ENCODE data around the gene PON3. TPM values are rescaled to one million over a fixed set of nuclear protein-coding genes. Genes with fewer than 3 reads are reported as not detected.

Gene PON3
- total RNA-seq, 2 donors from 2014 or later: not detected

GRCh38 chr7:95318501-95319100 is 77.6 kb downstream of the PON3 start:
- Histone ChIP-seq H3K36me3 (no peaks in the 10 kb centered on the region), H3K4me1 (ENCODE audit: control insufficient read depth in 1 of 2, low read depth in 2 of 2) (no peaks in the 10 kb centered on the region), H3K27me3 (replicated peaks; ENCODE audit: insufficient read depth) (no peaks in the 10 kb centered on the region), H3K4me3 (no peak overlapping the region), H3K9me3 (no peaks in the 10 kb centered on the region), H3K27ac (no peak overlapping the region)
- DNase-seq (ENCODE audit: low spot score): no peak
- TF ChIP-seq CTCF (IDR thresholded peaks at IDR 0.05): no peak
- no peak for ATAC-seq (ENCODE audit: insufficient number of reproducible peaks, low FRiP score, low read depth)

- no peak for ATAC-seq (ENCODE audit: insufficient number of reproducible peaks, low FRiP score, low read depth)
- Histone ChIP-seq H3K27ac (no peak overlapping the region), H3K4me1 (ENCODE audit: control insufficient read depth in 1 of 2, low read depth in 2 of 2) (no peaks in the 10 kb centered on the region), H3K9me3 (no peaks in the 10 kb centered on the region), H3K27me3 (replicated peaks; ENCODE audit: insufficient read depth) (no peaks in the 10 kb centered on the region), H3K4me3 (no peak overlapping the region), H3K36me3 (no peaks in the 10 kb centered on the region)
- no peak for TF ChIP-seq CTCF (IDR thresholded peaks at IDR 0.05)
- no peak for DNase-seq (ENCODE audit: low spot score)
These were observed 78.2 kb downstream of the PON3 start for GRCh38 chr7:95317966-95318365.

- no peak for DNase-seq (ENCODE audit: low spot score)
- ATAC-seq (ENCODE audit: insufficient number of reproducible peaks, low FRiP score, low read depth): no peak
- Histone ChIP-seq H3K9me3 (no peaks in the 10 kb centered on the region), H3K4me3 (no peak overlapping the region), H3K4me1 (ENCODE audit: control insufficient read depth in 1 of 2, low read depth in 2 of 2) (no peaks in the 10 kb centered on the region), H3K27ac (no peak overlapping the region), H3K27me3 (replicated peaks; ENCODE audit: insufficient read depth) (no peaks in the 10 kb centered on the region), H3K36me3 (no peaks in the 10 kb centered on the region)
- no peak for TF ChIP-seq CTCF (IDR thresholded peaks at IDR 0.05)
These were observed 78.6 kb downstream of the PON3 start for GRCh38 chr7:95317546-95317945.

GRCh38 chr7:95316588-95316987 is 79.6 kb downstream of the PON3 start:
- Histone ChIP-seq H3K27me3 (replicated peaks; ENCODE audit: insufficient read depth) (no peaks in the 10 kb centered on the region), H3K9me3 (no peaks in the 10 kb centered on the region), H3K4me3 (no peak overlapping the region), H3K27ac (no peak overlapping the region), H3K36me3 (no peaks in the 10 kb centered on the region), H3K4me1 (ENCODE audit: control insufficient read depth in 1 of 2, low read depth in 2 of 2) (no peaks in the 10 kb centered on the region)
- no peak for DNase-seq (ENCODE audit: low spot score)
- no peak for TF ChIP-seq CTCF (IDR thresholded peaks at IDR 0.05)
- no peak for ATAC-seq (ENCODE audit: insufficient number of reproducible peaks, low FRiP score, low read depth)

- no peak for ATAC-seq (ENCODE audit: insufficient number of reproducible peaks, low FRiP score, low read depth)
- no peaks in the 10 kb centered on the region for H3K36me3 ChIP-seq
- no peaks in the 10 kb centered on the region for H3K4me1 ChIP-seq (ENCODE audit: control insufficient read depth in 1 of 2, low read depth in 2 of 2)
- H3K4me3 ChIP-seq: no peak overlapping the region
- H3K27me3 ChIP-seq (replicated peaks; ENCODE audit: insufficient read depth): no peaks in the 10 kb centered on the region
- H3K27ac ChIP-seq: no peak overlapping the region
- H3K9me3 ChIP-seq: no peaks in the 10 kb centered on the region
- TF ChIP-seq CTCF (IDR thresholded peaks at IDR 0.05): no peak
- DNase-seq (ENCODE audit: low spot score): no peak
These were observed 83.6 kb downstream of the PON3 start for GRCh38 chr7:95312561-95312960.
